Colonic mucosa (tissue), 4 donors: Measurements from ENCODE around the gene OPN4. TPM values are rescaled to one million over a fixed set of nuclear protein-coding genes. Genes with fewer than 3 reads are reported as not detected.

Source experiments
- DNase-seq: peaks from one replicate; pipeline ENCODE4 v3.0.0-alpha.2; 2020
- H3K27ac ChIP-seq: fragments of 200-600 bp; one replicate; pipeline ENCODE4 v1.8.0; 2021
- H3K27me3 ChIP-seq: fragments of 200-600 bp; one replicate; pipeline ENCODE4 v1.8.0; 2021
- H3K36me3 ChIP-seq: fragments of 200-600 bp; one replicate; pipeline ENCODE4 v1.8.0; 2021
- H3K4me1 ChIP-seq: fragments of 200-600 bp; one replicate; pipeline ENCODE4 v1.8.0; 2021; ENCODE audit warnings: mild to moderate bottlenecking
- H3K4me3 ChIP-seq: fragments of 200-600 bp; one replicate; pipeline ENCODE4 v1.8.0; 2021
- H3K9ac ChIP-seq, 2 donors: one replicate each; pipeline ENCODE4 v1.7.0; 2013; ENCODE audit warnings: control low read depth in 2 of 2, low read depth in 2 of 2, low read length in 2 of 2
- H3K9me3 ChIP-seq: fragments of 200-600 bp; one replicate; pipeline ENCODE4 v1.8.0; 2021
- intact Hi-C: fragments of 100-400 bp; cut with DNase I; formaldehyde crosslinking; loops from one replicate; pipeline ENCODE4 v1.14.1; 2022
- total RNA-seq, 2 donors: library from RNA; stranded (reverse); fragmentation: NEBNext Ultra II Directional in 1 of 2; extraction: Animal tissue kit (Norgen Biotek cat#: 25700) in 1 of 2; gene quantifications; one replicate each; pipeline ENCODE4 v1.2.1, GENCODE V29; 2021
- TF ChIP-seq, protein P1 (sequence below): fragments of 200-600 bp; IDR thresholded peaks from one replicate; pipeline ENCODE4 v1.8.0; 2022; ENCODE audit warnings: antibody characterized with exemption, mild to moderate bottlenecking
- donor health status: healthy.
- donor health status: DM: no; HTN: no; CAD: no.
- donor health status: DM: no; HTN: no; CAD: no.

The OPN4 gene
- total RNA-seq, 2 donors from 2014 or later = not detected

GRCh38 chr10:86659161-86659691, 4.9 kb downstream of the OPN4 start:
- Histone ChIP-seq H3K27ac (no peak overlapping the region), H3K36me3 (no peaks in the 10 kb centered on the region), H3K27me3 (no peaks in the 10 kb centered on the region), H3K9me3 (no peaks in the 10 kb centered on the region), H3K4me3 (no peak overlapping the region), H3K4me1 (no peaks in the 10 kb centered on the region), H3K9ac (no peak overlapping the region)
- DNase-seq = no peak
- TF ChIP-seq, protein P1, sequence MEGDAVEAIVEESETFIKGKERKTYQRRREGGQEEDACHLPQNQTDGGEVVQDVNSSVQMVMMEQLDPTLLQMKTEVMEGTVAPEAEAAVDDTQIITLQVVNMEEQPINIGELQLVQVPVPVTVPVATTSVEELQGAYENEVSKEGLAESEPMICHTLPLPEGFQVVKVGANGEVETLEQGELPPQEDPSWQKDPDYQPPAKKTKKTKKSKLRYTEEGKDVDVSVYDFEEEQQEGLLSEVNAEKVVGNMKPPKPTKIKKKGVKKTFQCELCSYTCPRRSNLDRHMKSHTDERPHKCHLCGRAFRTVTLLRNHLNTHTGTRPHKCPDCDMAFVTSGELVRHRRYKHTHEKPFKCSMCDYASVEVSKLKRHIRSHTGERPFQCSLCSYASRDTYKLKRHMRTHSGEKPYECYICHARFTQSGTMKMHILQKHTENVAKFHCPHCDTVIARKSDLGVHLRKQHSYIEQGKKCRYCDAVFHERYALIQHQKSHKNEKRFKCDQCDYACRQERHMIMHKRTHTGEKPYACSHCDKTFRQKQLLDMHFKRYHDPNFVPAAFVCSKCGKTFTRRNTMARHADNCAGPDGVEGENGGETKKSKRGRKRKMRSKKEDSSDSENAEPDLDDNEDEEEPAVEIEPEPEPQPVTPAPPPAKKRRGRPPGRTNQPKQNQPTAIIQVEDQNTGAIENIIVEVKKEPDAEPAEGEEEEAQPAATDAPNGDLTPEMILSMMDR = no peak
- intact Hi-C loops = no loop called here

- TF ChIP-seq, protein P1 = no peak
- DNase-seq = no peak
- no peak overlapping the region for H3K9ac ChIP-seq
- intact Hi-C loops = no loop called here
- H3K4me3 ChIP-seq = no peak overlapping the region
- no peak overlapping the region for H3K27ac ChIP-seq
- no peaks in the 10 kb centered on the region for H3K36me3 ChIP-seq
- no peaks in the 10 kb centered on the region for H3K27me3 ChIP-seq
- no peaks in the 10 kb centered on the region for H3K9me3 ChIP-seq
- no peaks in the 10 kb centered on the region for H3K4me1 ChIP-seq
Observed at GRCh38 chr10:86659721-86660453, 5.5 kb downstream of the OPN4 start.

GRCh38 chr10:86661161-86662025, 7.0 kb downstream of the OPN4 start:
- intact Hi-C loops = no loop called here
- no peaks in the 10 kb centered on the region for H3K27me3 ChIP-seq
- no peaks in the 10 kb centered on the region for H3K9me3 ChIP-seq
- no peak for DNase-seq
- H3K9ac ChIP-seq = no peak overlapping the region
- no peaks in the 10 kb centered on the region for H3K4me1 ChIP-seq
- no peak overlapping the region for H3K27ac ChIP-seq
- TF ChIP-seq, protein P1 = no peak
- H3K36me3 ChIP-seq = no peaks in the 10 kb centered on the region
- no peak overlapping the region for H3K4me3 ChIP-seq

GRCh38 chr10:86662186-86663045, 8.1 kb downstream of the OPN4 start:
- H3K4me3 ChIP-seq = no peak overlapping the region
- TF ChIP-seq, protein P1 = no peak
- no peak for DNase-seq
- H3K9me3 ChIP-seq = no peaks in the 10 kb centered on the region
- no peaks in the 10 kb centered on the region for H3K36me3 ChIP-seq
- H3K9ac ChIP-seq = no peak overlapping the region
- H3K27ac ChIP-seq = no peak overlapping the region
- no peaks in the 10 kb centered on the region for H3K4me1 ChIP-seq
- no peaks in the 10 kb centered on the region for H3K27me3 ChIP-seq
- intact Hi-C loops = no loop called here

DNA sequence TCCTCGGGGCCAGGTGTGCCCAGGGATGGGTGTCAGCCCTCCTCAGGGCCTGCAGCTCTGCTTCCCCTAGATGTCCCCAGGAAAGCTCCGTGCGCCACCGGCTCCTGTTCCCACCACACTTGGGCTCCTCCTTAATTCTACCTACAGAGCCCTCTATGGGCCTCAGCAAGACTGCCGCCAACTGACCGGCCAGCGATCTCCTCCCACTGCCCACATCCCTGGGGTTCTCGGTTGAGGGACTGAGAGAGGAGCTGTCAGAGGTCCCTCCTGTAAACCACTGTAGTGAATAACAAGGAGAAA, 8.6 kb downstream of the OPN4 start:
- H3K27me3 ChIP-seq = no peaks in the 10 kb centered on the region
- H3K36me3 ChIP-seq = no peaks in the 10 kb centered on the region
- no peak overlapping the region for H3K4me3 ChIP-seq
- TF ChIP-seq, protein P1 = no peak
- no peak for DNase-seq
- no peaks in the 10 kb centered on the region for H3K4me1 ChIP-seq
- no peak overlapping the region for H3K9ac ChIP-seq
- no peaks in the 10 kb centered on the region for H3K9me3 ChIP-seq
- intact Hi-C loops = no loop called here
- no peak overlapping the region for H3K27ac ChIP-seq
